HG03064 (cell line): Measurements from ENCODE around the gene BUB3.

Source experiments
- ATAC-seq: cut with Tn5 transposase; IDR thresholded peaks from one replicate; pipeline ENCODE4 v1.9.1; 2021; ENCODE audit warnings: low read depth; ENCODE audit not compliant: unreplicated experiment

Gene BUB3

DNA sequence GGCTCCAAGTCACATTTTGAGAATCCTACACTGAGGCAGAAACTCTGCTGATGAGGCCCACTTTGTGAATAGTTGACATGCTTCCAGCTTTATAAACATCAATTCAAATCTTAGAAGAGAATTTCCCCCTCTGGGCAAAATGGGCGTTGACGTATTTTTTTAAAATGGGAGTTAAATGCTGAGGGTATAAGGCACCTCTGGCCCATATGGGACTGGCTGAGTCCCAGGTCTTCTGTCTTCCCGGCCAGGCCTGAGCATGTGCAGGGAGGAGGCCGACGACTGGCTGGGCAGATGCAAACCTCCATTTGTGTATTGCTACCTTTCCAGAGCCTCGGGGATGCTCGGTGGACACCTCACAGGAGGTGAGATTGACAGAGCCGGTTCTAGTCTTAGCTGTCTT lies 37.7 kb downstream of the BUB3 start:
- ATAC-seq, result no peak

GRCh38 chr10:123194056-123194455 lies 39.9 kb downstream of the BUB3 start:
- ATAC-seq, result no peak

DNA sequence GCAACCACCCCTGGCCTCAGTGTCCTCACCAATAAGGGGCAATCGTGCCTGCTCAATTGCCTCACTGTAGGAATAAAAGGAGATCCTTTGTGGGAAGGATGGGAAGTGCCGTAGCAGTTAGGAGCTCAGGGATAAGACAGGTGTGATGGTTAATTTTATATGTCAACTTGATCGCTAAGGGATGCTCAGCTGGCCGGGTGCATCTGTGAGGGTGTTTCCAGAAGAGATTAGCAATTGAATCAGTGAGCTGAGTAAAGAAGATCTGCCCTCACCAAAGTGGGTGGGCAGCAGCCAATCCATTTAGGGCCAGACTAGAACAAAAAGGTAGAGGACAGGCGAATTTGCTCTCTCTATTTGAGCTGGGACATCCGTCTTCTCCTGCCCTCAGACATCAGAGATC lies 46.3 kb downstream of the BUB3 start:
- no peak for ATAC-seq

GRCh38 chr10:123202506-123202905 lies 48.3 kb downstream of the BUB3 start:
- no peak for ATAC-seq

DNA sequence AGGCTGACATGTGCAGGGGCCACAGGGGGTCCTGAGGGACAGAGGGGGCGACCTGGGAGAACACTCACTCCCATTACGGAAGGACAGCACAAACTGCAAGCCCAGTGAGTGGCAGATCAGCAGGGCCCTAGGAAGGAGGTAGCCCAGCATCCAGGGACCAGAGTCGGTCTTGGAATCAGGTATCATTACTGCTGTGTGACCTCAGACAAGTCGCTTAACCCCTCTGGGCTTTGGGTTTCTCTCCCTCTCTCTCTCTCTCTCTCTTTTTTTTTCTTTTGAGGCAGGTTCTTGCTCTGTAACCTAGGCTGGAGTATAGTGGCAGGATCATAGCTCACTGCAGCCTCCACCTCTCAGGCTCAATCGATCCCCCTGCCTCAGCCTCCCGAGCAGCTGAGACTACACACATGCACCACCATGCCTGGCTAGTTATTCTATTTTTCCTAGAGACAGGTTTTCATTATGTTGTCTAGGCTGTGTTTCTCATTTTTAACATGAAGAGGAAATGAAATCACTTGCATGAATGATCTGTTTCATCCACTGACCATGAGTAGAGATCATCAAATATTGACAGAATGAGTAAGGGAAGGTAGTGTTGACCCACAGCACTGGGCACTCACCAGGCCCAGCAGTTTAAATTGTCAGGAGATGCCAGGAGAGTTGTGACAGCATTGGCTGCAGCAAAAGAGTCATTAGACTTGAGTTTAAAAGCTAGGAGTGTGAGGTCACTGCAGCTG lies 49.4 kb downstream of the BUB3 start:
- no peak for ATAC-seq

- ATAC-seq, result no peak
Measured at GRCh38 chr10:123204127-123204461, 49.9 kb downstream of the BUB3 start.

- no peak for ATAC-seq
Measured at GRCh38 chr10:123205041-123205440, 50.8 kb downstream of the BUB3 start.

DNA sequence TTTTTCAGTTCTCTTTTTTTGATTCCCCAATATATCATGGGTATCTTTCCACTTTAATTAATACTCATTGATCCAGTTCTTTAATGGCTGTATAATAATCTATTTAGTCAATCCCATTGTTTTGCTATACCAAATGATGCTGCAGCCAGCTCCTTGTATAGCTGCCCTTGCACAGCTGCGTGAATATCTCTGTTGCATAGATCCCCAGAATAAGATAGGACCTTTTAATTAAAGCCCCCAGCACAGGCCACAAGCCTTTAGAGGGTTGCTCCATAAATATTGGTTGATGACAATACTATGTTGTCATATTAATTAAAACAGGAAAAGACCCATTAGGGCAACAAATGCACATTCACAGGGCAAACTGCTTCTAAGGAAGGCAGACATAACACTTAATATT lies 57.9 kb downstream of the BUB3 start:
- no peak for ATAC-seq

- ATAC-seq, result no peak
Measured at GRCh38 chr10:123212640-123213039, 58.4 kb downstream of the BUB3 start.

- no peak for ATAC-seq
Measured at GRCh38 chr10:123213192-123213591, 59.0 kb downstream of the BUB3 start.
